Inferior parietal cortex (tissue), 1 donor: ENCODE results near the gene HNMT.
"Not testable (repeated sequence)": the region's sequence is repeated elsewhere in the genome, so short reads cannot be mapped to it uniquely, and the experiment has no call there.

ENCODE experiments used
- DNase-seq: peaks from one replicate; pipeline ENCODE4 v3.0.0-alpha.2; 2016; ENCODE audit errors: extremely low spot score

HNMT gene

DNA sequence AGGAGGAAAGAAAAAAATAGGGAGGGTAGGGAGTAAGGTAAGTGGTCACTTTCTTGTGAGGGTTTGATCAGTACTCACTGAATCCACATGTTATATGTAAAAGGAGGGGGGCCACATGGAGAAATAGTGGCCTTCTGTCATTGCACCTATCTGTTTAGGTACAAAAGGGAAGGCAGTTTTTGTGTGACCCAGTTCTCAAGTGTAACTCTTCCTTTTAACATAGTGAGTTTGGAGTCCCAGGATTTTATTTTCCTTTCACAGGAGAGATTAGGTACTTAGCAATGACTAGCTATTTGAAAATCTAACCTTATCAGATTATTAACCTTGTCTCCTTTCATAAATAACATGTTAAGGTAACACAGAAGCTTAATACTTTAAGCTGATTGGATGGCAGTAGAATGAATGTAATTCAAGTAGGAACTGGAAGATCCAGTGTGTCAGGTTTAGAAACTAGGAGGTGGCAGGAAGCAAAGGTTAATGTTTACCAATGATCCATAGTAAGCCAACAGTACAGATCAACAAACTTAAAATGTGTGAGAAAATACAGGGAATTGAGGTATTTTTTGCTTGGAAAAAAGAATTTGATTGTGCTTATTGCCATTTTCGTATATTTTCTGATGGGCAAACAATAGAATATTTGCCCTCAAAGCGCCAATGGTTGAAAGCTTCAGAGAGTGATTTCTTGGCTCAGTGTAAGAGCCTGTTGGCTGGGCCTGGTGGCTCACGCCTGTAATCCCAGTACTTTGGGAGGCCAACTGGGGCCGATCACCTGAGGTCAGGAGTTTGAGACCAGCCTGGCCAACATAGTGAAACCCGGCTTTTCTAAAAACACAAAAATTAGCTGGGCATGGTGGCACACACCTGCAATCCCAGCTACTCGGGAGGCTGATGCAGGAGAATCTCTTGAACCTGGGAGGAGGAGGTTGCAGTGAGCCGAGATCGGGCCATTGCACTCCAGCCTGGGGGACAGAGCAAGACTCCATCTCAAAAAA lies 11.3 kb downstream of the HNMT start:
- DNase-seq, result no peak

DNA sequence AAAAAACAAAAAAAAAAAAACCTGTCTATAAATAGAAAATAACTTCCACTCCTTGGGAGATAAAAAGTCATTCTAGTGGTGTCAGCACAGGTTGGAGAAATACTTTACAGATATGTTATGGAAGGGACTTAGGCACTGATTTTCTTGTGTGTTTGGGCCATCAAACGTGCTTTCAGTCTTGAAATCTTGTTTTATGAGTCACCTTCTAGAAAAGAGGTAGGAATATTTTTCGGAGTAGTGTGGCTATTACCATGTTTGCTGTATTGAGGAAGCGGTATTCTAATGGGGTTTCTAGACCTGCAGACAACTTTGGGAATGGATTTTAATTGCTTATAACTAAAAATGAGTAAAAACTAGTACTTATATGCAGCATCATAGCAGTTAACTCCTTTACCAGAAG lies 12.0 kb downstream of the HNMT start:
- DNase-seq, result no peak

DNA sequence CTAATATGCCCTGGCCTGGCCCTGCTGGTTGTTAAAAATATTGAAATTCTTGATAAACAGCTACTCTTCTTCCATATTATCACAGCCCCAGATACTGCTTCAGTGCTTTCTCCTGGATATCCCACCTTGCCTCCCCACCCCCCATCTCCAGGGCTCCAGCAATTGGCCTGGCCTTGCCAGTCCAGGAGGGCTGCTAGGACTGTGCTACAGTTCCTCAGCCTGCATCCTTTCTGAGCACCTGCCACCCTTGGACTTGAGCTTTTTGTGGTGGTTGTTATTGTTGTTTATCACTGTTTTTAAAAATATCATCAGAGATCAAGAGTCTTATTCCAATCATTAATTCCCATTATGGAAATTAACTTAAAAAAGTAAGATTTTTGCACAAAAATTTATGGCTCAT lies 13.5 kb downstream of the HNMT start:
- no peak for DNase-seq

DNA sequence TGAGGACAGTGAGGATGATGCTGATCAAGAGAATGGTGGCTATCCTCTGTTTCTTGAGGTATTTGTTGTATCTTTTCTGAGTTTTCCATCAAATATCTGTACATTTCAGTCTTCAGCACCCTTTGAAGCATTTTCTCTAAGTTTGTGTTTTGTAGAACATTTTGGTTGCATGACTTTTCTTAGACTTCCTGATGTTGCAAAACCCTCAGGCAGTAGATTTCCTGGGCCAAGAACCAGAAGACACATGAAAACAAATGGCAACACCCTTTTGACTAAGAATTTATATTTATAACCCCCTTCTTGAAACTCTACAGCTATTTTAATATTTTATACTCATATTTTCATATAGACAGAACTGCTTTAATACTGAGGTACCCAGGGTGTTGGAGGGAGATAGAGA lies 16.2 kb downstream of the HNMT start:
- DNase-seq, result no peak

DNA sequence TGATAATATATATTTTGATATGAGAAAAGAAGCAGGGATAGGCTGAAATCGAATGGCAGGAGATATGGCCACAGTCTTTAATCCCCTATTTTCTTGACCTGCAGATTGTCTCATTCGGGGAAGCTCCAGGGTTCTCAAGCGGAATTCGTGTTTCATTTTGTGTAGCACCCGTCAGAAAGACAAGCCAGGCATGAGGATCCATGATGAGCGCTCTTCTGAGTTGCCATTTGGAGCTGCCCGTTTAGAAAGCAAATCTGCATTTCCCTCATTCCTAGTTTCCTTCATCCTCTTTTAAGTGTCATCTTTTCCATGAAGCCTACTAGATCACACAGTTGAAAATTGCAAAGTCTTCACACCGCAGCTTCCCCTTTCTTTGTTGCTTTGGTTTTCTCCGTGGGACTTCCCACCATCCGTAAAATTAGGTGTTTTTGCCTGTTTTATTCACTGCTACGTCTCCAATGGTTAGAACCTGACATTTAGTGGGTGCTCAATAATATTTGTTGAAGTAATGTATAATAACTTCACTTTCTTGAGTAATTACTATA lies 16.9 kb downstream of the HNMT start:
- DNase-seq, result no peak

DNA sequence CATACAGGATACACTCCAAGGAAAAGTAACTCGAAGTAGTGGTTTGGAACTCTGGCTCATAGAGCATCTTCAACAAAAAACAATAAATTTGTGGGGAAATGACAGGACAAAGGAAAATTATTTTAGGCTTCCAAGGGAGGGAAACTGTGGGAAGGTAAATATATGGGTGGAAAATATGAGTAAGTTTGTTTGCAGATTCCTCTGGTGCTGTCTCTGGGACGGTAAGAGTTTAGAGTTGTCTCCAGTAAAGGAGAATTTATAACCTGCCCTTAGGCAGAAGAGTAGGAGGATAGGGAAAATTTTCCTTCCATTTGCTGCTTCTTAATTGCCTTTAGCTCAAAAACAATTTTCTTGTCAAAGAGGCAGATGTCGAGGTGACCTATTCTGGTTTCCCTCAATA lies 19.3 kb downstream of the HNMT start:
- no peak for DNase-seq

DNA sequence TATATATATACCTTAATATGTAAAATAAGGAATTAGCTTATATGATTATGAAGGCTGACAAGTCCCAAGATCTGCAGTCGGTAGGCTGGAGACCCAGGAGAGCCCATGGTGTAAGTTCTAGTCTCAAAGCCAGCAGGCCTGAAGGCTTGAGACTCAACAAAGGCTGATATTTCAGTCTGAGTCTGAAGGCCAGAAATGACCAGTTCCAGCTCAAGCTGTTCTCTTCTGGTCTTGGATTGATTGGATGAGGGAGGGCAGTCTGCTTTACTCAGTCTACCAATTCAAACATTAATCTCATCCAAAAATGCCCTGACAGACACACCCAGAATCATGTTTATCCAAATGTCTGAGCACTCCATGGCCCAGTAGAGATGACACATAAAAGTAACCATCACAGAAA lies 22.0 kb downstream of the HNMT start:
- no peak for DNase-seq

DNA sequence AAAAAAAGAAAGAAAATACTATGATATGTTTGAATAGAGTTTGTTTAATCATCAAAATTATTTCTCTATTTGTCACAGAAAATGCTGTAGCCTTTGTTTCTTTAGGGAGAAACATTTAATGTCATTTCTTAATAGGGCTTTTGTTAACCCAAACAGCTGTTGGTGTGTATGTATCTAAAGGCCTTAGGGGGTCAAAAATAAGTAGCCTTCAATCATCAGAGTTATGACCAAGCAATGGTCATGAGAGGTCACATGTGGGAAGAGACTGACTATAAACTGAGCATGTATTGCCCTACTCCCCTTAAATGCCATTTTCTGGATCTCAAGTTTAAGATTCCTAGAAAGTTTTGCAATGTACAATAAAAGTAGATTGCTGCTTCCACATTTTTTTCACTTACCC lies 22.7 kb downstream of the HNMT start:
- DNase-seq, result no peak

DNA sequence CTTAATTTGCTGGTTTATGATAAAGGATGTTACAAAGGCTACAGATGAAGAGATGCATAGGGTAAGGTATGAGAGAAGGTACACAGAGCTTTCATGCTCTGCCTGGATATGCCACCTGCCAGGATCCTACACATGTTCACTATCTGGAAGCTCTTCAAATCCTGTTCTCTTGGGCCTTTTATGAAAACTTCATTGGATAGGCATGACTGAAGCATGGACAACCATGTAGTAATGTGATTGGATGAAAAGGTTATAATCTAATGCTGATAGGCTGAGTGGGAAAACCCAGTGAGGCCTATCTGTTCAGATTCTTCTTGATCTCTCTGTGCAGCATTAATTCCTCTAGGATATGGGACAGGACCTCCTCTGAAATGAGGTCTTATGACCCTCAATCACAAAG lies 26.8 kb downstream of the HNMT start:
- DNase-seq, result no peak

DNA sequence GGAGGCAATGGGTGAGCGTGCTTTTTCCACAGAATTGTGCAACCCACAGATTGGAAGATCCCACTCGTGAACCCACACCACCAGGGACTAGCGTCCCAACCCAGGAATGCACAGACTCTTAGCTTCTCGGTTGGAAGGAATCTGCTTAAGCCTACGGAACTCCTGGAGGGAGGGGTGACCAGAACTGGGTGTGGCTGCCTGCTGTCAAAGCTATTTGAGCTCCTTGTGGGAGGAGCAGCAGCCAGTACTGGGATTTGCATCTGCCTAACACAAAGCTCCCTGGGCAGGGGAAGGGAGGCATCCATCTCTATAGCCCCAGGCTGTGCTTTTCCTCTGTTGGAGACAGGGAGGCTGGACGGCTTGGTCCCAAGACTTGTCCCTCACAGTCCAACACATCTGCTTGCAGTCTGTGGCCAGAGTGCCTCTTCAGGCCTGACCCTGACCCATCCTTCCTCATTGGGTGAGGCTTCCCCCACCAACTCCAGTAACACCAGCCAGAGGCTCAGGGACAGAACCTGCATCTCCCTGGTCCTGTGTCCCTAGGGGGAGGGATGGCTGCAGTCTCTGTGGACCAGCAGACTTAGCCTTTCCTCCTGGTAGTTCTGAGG lies 27.9 kb downstream of the HNMT start:
- DNase-seq, result no peak

DNA sequence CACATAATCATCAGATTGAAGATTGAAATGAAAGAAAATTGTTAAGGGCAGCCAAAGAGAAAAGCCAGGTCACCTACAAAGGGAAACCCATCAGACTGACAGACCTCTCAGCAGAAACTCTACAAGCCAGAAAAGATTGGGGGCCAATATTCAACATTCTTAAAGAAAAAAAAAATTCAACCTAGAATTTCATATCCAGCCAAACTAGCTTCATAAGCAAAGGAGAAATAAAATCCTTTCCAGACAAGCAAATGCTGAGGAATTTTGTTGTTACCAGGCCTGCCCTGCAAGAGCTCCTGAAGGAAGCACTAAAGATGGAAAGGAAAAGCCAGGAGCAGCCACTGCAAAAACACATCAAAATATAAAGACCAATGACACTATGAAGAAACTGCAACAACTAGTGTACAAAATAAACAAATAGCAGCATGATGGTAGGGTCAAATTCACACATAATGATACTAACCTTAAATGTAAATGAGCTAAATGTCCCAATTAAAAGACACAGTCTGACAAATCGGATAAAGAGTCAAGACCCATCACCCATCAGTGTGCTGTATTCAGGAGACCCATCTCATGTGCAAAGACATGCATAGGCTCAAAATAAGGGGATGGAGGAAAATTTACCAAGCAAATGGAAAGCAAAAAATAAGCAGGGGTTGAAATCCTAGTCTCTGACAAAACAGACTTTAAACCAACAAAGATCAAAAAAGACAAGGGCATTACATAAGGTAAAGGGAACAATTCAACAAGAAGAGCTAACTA lies 29.6 kb downstream of the HNMT start:
- not testable (repeated sequence) for DNase-seq

DNA sequence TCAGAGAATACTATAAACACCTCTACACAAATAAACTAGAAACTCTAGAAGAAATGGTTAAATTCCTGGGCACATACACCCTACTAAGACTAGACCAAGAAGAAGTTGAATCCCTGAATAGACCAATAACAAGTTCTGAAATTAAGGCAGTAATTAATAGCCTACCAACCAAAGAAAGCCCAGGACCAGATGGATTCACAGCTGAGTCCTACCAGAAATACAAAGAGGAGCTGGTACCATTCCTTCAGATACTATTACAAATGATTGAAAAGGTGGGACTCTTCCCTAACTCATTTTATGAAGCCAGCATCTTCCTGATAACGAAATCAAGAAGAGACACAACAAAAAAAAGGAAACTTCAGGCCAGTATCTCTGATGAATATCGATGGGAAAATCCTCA lies 31.1 kb downstream of the HNMT start:
- DNase-seq, result not testable (repeated sequence)

DNA sequence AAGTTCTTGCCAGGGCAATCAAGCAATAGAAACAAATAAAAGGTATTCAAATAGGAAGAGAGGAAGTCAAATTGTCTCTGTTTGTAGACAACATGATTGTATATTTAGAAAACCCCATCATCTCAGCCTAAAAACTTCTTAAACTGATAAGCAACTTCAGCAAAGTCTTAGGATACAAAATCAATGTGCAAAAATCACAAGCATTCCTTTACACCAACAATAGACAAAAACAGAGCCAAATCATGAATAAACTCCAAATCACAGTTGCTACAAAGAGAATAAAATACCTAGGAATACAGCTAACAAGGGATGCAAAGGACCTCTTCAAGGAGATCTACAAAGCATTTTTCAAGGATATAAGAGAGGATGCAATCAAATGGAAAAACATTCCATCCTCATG lies 31.9 kb downstream of the HNMT start:
- DNase-seq, result not testable (repeated sequence)

DNA sequence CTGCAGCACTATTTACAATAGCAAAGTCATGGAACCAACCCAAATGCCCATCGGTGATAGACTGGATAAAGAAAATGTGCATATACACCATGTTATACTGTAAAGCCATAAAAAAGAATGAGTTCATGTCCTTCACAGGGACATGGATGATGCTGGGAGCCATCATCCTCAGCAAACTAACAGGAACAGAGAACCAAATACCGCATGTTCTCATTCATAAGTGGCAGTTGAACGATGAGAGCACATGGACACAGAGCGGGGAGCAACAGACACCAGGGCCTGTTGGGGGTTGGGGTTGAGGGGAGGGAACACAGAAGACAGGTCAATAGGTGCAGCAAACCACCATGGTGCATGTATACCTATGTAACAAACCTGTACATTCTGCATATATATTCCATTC lies 33.5 kb downstream of the HNMT start:
- DNase-seq, result no peak

DNA sequence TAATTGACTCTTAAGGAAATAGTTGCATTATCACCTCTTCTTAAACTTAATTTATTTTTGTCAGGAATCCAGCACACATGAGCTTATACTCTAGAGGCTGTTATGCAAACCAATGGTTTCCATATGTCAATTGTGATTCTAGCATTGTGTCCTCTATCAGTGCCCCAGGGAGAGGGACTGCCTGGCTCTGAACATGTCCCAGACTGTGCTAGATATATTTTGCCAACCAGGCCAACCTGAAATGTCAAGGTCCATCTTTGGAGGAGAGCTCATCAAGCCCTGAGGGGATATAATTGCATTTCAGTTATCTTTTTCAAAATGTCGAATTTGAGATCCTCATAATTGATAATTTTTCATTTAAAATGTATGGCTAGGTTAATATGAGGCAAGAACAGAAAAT lies 34.2 kb downstream of the HNMT start:
- DNase-seq, result no peak

DNA sequence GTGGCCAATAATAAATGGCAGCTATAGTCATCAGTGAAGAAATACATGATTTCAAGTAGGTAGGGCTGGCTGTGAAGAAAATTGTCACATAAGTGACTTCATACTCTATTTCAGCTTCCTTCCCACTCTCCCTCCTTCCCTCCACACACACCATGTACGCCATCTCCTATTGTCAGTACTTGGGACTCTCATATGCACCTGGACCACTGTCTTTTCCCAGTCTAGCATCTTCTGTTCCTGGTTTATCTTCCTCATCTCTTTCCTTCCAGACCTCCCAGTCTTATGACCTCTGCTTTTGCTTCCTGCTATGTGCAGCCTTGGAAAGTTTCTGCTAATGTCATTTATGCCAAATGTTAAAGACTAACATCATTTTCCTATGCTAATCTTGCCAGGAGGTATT lies 35.0 kb downstream of the HNMT start:
- DNase-seq, result no peak

DNA sequence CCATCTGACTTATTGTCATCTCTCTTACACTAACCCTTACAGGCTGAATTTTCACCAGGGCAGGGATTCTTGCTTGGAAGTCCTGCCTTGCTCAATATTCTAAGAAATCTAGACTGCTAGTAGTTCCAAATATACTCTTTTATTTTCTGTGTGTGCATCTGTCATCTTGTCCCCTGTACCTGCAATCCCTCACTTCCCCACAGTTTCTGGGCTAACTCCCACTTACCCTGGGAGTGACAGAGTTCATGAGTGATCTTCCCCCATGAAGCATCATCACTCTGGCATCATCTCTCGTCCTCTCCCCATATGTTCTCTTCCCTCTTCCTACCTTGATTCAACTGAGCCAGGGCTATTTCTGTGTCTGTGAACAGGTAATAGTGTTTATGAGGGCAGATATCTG lies 35.7 kb downstream of the HNMT start:
- DNase-seq, result no peak

DNA sequence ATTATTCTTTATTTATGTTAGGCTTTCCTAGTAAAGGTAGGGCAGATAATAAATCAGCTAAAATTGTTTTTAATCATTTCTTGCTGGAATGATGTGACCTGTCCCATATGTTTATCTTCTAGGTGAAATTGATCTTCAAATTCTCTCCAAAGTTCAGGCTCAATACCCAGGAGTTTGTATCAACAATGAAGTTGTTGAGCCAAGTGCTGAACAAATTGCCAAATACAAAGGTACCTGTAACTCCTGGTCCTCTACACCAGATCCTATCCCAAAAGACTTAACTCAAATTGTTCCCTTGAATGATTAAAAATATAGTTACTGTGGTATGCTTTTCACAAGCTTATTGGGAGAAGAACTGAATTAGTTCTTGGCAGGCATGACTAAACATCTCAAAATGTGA lies 36.5 kb downstream of the HNMT start:
- DNase-seq, result no peak

DNA sequence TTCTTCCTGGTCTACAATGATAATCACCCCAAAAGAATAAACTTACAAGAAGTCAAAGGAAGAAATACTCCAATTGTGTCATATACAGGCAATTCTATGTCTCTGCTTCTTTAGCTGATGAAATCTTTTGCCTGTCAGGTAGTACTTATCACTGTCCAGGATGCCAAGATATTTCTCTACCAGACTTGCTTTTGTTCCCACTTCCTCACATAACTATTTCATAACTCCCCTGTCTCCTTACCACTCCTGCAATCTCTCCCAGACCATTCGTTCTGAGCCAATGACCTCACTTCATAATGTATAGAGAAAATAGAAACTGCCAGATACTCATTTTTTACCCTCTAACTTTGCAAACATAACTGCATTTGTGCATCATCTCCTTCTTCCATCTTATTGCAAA lies 39.1 kb downstream of the HNMT start:
- DNase-seq, result no peak

DNA sequence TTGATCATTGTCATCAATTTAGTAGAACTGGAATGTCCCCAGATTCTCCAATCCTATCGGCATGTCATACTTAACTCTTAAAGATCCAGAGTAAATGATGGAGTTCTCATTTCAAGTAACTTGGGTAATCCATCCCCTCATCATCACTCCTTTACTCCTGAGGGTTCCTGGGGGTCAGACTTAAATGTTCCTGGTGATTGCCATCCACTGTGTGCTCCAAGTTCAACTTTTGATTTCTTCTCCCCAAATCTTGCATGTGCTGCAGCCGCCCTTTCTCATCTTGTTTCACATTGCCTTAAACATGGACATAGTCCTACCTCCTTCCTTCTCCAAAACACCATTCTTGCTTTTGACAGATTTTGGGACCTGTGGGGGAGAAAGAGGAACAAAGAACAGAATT lies 43.2 kb downstream of the HNMT start:
- no peak for DNase-seq

DNA sequence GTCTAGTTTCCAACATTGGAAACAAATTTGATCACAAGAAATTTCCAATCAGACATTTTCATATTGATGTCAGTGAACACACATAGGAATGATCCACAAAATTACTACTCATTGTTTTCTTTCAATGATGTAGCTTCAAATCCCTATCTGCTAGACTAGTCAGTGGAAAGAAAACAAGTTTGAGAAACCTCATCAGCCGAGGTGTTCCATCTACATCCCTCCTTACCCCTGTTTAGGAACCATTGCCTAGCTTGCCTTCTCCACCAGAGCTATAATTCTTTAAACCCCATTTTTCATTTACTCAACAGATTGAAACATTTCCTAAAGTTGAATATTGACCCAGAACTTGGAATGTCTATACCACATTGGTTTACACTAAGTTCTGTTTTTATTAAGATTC lies 45.3 kb downstream of the HNMT start:
- DNase-seq, result no peak

DNA sequence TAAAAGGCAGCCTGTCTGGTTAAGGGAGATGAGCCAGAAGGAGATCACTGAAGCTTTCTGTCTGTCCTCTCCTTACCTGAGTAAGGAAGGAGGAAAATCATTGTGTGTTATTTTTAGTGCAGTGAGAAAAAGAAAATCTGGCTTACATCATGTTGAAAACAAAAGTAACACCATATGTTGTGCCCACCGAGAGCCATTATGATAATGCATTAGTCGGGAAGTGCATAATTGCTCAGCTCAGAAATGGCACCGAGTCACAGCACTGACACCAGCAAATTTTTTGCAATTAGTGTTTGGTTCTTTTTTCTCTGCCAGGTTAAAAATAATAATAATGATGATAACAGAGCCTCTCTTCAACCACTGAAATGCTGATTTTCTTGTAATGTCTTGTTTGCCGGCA lies 46.6 kb downstream of the HNMT start:
- DNase-seq, result no peak
